ENCODE measurements around the gene CAMTA1. TPM values are rescaled to one million over a fixed set of nuclear protein-coding genes. Genes with fewer than 3 reads are reported as not detected.

Gene CAMTA1
- polyA plus RNA-seq, 1 donor (not counting 4 experiments of a cell fraction or from before 2014, with no cell fraction given) = 51.4 TPM

DNA sequence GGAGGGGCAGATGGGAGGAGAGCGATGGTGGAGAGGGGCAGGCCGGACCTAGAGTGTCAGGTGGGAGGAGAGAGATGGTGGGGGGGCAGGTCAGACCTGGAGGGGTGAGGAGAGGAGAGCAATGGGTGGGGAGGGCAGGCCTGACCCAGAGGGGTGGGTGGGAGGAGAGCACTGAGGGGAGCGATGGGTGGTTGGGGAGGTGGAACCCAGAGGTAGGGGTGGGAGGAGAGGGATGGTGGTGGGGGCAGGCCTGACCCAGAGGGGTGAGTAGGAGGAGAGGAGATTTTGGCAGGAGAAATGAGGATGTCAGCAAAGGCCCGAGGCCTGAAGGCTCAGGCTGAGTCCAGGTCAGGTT lies 828.6 kb downstream of the CAMTA1 start:
- H3K9me1 ChIP-seq (ENCODE audit: control insufficient read depth, extremely low read depth, insufficient read depth, low read length) = no peaks in the 10 kb centered on the region
- H3K36me3 ChIP-seq (ENCODE audit: control insufficient read depth in 2 of 2, extremely low read depth in 1 of 2, insufficient read depth in 2 of 2, low read length in 2 of 2) = no peaks in the 10 kb centered on the region
- dilution Hi-C loops (cut with MboI; ENCODE audit: extremely low pct_ligation_motif_present, low sequenced_read_pairs) = no loop called here
- H4K20me1 ChIP-seq (ENCODE audit: control insufficient read depth, extremely low read depth, insufficient read depth, low read length) = no peaks in the 10 kb centered on the region
- no peaks in the 10 kb centered on the region for H3K79me2 ChIP-seq (ENCODE audit: control insufficient read depth, insufficient read depth, low read length)
- H3K9ac ChIP-seq (ENCODE audit: control insufficient read depth, extremely low read depth, insufficient read depth, low read length) = no peak overlapping the region
- no peak overlapping the region for H3K4me2 ChIP-seq (ENCODE audit: control insufficient read depth, extremely low read depth, insufficient read depth, low read depth, low read length)
- FAIRE-seq (no peak), DNase-seq (ENCODE audit: low read depth, low spot score) (no peak)
- H3K27me3 ChIP-seq (ENCODE audit: control insufficient read depth, extremely low read depth, insufficient read depth, low read length) = peaks cover 6% of the 10 kb centered on the region
- no peak overlapping the region for H2AFZ ChIP-seq (ENCODE audit: control insufficient read depth, low read length)
- H3K4me1 ChIP-seq (ENCODE audit: control insufficient read depth, extremely low read depth, insufficient read depth, low read length) = no peaks in the 10 kb centered on the region
- no peaks in the 10 kb centered on the region for H3K9me3 ChIP-seq (ENCODE audit: control insufficient read depth, low read depth, low read length)
- TF ChIP-seq, protein P1, sequence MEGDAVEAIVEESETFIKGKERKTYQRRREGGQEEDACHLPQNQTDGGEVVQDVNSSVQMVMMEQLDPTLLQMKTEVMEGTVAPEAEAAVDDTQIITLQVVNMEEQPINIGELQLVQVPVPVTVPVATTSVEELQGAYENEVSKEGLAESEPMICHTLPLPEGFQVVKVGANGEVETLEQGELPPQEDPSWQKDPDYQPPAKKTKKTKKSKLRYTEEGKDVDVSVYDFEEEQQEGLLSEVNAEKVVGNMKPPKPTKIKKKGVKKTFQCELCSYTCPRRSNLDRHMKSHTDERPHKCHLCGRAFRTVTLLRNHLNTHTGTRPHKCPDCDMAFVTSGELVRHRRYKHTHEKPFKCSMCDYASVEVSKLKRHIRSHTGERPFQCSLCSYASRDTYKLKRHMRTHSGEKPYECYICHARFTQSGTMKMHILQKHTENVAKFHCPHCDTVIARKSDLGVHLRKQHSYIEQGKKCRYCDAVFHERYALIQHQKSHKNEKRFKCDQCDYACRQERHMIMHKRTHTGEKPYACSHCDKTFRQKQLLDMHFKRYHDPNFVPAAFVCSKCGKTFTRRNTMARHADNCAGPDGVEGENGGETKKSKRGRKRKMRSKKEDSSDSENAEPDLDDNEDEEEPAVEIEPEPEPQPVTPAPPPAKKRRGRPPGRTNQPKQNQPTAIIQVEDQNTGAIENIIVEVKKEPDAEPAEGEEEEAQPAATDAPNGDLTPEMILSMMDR (optimal IDR thresholded peaks at IDR 0.05 in 1 of 3, IDR thresholded peaks at IDR 0.05 in 1 of 3, conservative IDR thresholded peaks at IDR 0.05 in 1 of 3; ENCODE audit: extremely low read depth in 1 of 3, insufficient read depth in 2 of 3, low read length in 3 of 3) = no peak
- TF ChIP-seq EZH2 (IDR thresholded peaks at IDR 0.05; ENCODE audit: low read length) = no peak
- no peak overlapping the region for H3K27ac ChIP-seq (ENCODE audit: control insufficient read depth, insufficient read depth, low read length)
- no peak overlapping the region for H3K4me3 ChIP-seq (ENCODE audit: control insufficient read depth in 2 of 3, extremely low read depth in 1 of 3, insufficient read depth in 2 of 3, low read depth in 1 of 3, low read length in 3 of 3)

DNA sequence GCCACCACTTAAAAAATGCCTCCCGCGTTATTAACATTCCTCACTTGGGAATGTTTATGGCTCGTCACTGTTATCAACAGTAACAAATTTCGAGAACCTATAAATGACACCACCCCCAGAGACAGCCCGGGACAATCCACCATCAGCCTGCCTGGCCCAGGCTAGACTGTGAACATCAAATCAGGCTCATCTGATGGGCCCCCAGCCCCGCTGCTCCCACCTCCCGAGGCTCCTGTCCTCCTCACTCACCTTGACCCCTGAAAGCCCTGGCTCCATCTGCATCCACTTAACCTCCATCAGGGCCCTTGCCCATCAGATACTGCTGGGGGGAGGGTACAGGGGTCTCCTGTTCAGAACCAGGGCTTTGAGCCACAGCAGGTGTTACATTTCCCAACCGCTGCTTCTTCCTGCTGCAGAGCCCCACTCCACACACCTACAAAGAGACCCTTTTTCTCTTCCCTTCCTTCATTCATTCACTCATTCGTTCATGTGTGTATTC lies 829.4 kb downstream of the CAMTA1 start:
- peaks cover 6% of the 10 kb centered on the region for H3K27me3 ChIP-seq (ENCODE audit: control insufficient read depth, extremely low read depth, insufficient read depth, low read length)
- TF ChIP-seq EZH2 (IDR thresholded peaks at IDR 0.05; ENCODE audit: low read length) = no peak
- TF ChIP-seq, protein P1 (optimal IDR thresholded peaks at IDR 0.05 in 1 of 3, IDR thresholded peaks at IDR 0.05 in 1 of 3, conservative IDR thresholded peaks at IDR 0.05 in 1 of 3; ENCODE audit: extremely low read depth in 1 of 3, insufficient read depth in 2 of 3, low read length in 3 of 3) = no peak
- no peaks in the 10 kb centered on the region for H3K79me2 ChIP-seq (ENCODE audit: control insufficient read depth, insufficient read depth, low read length)
- FAIRE-seq = no peak
- no peak overlapping the region for H3K4me2 ChIP-seq (ENCODE audit: control insufficient read depth, extremely low read depth, insufficient read depth, low read depth, low read length)
- dilution Hi-C loops (cut with MboI; ENCODE audit: extremely low pct_ligation_motif_present, low sequenced_read_pairs) = no loop called here
- no peaks in the 10 kb centered on the region for H3K36me3 ChIP-seq (ENCODE audit: control insufficient read depth in 2 of 2, extremely low read depth in 1 of 2, insufficient read depth in 2 of 2, low read length in 2 of 2)
- no peaks in the 10 kb centered on the region for H3K9me1 ChIP-seq (ENCODE audit: control insufficient read depth, extremely low read depth, insufficient read depth, low read length)
- no peak overlapping the region for H3K4me3 ChIP-seq (ENCODE audit: control insufficient read depth in 2 of 3, extremely low read depth in 1 of 3, insufficient read depth in 2 of 3, low read depth in 1 of 3, low read length in 3 of 3)
- no peak overlapping the region for H3K9ac ChIP-seq (ENCODE audit: control insufficient read depth, extremely low read depth, insufficient read depth, low read length)
- H3K9me3 ChIP-seq (ENCODE audit: control insufficient read depth, low read depth, low read length) = no peaks in the 10 kb centered on the region
- H2AFZ ChIP-seq (ENCODE audit: control insufficient read depth, low read length) = no peak overlapping the region
- H3K4me1 ChIP-seq (ENCODE audit: control insufficient read depth, extremely low read depth, insufficient read depth, low read length) = no peaks in the 10 kb centered on the region
- H4K20me1 ChIP-seq (ENCODE audit: control insufficient read depth, extremely low read depth, insufficient read depth, low read length) = no peaks in the 10 kb centered on the region
- DNase-seq (ENCODE audit: low read depth, low spot score) = no peak
- no peak overlapping the region for H3K27ac ChIP-seq (ENCODE audit: control insufficient read depth, insufficient read depth, low read length)

All from keratinocyte (primary cell).